NCI-H2107 (cell line): ENCODE results near the gene PRADC1.

Source experiments
- DNase-seq: peaks from one replicate; lab custom pipeline; 2025; lab: John Stamatoyannopoulos, UW

Gene PRADC1

DNA sequence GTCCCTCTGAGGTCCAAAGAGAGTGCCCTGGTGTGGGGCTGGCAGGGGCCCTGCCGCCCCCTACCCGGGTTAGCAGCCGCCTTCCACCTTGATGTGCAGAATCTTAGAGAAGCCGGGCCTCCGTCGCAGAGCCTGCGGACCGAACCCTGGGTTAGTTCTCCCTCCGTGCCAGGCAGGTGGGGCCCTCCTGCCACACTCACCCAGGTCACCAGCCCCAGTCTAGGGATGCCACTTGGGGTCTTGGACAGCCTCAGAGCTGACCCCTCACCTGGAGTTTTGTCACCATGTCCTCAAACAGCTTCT, 25.8 kb upstream of the PRADC1 start:
- DNase-seq = no peak

DNA sequence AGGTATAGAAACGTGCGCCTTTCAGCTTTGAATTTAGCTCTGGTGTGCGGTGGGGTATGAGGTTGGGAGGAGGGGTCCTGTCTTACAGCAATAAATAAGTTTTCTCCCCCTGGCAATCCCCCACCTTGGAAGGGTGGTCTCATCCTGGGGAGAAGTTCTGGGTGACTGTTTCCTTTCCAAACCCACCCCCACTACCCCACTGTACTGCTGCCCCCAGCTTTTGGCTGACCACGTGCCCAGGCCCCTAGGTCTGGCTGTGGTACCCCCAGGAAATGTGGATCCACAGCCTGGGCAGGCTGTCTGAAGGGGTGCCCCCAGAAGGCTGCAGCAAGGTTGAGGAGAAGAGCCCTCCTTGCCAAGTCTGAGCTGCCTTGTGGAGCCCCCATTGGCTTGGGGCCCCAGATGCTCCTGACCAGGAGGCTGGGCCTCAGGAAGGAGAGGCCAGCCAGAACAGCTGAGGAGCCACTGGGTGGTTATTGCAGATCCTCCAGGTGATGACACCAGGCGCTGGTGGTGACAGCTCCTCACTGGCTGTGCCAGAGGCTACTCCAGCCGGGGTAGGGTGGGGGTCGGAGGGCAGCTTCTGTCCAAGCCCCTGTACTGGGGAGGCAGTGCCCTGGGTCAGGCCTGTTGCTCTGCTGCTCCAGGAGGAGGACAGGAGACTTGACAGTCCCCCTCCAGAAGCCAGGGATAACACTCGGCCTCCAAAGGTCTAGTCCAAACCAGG, 25.3 kb upstream of the PRADC1 start:
- DNase-seq = no peak

DNA sequence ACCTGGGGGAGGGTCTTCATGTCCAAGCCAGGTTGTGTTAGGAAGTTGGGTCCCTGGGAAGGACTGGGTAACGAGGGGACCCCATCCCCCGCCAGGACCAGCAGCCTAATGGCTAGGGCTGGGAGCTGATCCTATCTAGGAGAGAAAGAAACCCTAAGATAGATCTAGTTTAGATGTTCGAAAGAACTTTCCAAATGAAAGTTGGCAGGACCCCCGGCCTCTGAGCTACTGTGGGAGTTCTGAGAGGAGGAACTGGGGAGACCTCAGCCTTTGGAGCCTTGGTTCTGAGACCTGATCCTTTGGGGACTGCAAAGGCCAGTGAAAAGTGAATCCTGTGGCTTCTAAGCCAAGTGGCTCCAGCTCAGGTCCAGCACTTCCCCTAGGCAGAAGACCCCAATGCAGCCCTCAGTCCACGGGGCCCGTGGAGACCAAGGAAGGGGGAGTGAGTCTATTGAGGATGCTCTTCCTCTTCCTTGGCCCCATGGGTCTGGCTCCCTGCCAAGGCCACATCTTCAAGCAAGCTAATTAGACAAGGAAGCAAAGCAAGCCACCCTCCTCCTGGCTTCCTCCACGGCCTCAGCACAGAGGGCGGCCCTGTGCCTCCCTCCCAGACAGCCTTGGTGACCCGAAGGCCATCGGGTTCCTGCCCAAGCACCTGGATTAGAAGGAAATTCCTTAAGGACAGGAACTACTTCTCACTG, 24.5 kb upstream of the PRADC1 start:
- DNase-seq = no peak

GRCh38 chr2:73257021-73257420, 24.0 kb upstream of the PRADC1 start:
- no peak for DNase-seq

GRCh38 chr2:73256618-73256922, 23.5 kb upstream of the PRADC1 start:
- DNase-seq = no peak

DNA sequence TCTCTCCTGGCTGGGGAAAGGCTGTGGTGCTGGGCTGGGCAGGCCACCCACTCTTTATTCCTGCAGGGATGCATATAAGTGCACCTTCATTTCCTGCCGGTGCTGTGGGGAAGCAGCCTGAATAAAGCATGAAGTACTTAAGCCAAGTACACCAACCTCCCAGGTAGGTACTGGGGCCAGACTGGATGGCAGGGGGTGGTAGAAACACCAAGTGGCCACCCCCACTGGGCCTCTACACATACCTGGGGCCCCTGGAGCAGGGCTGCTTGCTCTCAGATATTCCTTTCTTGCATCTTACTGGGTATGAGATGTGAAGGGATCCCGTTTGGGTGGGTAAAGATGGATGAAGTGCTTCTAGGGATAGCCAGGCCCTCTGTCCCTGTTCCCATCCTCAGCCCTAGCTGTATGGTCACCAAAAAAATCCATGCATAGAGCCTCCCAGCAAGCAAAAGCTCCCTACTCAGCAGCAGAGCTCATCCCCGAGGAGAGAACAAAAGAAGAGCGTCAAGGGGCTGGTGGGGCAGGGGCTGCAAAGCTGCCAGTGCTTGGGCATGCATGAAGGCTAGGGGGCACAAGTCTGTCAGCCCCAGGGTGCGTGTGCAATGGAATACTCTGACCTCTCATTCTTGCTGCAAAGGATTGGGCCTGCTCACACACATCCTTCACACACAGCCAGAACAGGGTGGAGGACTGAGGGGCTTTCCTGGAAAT, 23.0 kb upstream of the PRADC1 start:
- no peak for DNase-seq

DNA sequence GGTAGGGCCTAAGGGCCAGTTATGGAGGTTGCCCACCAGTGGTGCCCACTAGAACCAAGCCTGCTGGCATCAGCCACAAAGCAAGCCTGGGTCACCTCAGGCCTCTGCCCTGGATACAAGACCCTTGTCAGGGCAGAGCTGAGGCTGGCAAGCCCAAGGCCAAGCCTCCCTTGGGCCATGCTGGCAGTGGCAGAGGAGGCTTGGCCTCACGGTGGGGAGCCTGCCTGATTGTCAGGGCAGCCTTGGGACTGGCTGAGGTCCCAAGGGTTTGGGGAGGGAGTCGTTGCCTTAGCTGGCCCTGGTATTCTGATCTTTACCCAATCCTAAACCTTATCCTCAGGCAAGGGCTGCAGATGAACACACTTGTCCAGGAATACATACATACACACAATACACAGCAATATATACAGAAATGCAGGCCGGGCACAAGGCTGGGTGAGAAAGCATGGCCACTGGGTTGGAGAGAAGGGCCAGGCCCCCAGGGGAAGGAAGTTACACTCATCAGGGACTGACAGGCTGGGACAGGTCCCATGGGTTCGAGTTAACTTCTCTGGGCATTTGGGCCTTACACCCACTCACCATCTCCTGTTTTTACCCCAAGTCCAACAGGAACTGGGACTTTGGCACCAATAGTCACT, 22.1 kb upstream of the PRADC1 start:
- DNase-seq = no peak

DNA sequence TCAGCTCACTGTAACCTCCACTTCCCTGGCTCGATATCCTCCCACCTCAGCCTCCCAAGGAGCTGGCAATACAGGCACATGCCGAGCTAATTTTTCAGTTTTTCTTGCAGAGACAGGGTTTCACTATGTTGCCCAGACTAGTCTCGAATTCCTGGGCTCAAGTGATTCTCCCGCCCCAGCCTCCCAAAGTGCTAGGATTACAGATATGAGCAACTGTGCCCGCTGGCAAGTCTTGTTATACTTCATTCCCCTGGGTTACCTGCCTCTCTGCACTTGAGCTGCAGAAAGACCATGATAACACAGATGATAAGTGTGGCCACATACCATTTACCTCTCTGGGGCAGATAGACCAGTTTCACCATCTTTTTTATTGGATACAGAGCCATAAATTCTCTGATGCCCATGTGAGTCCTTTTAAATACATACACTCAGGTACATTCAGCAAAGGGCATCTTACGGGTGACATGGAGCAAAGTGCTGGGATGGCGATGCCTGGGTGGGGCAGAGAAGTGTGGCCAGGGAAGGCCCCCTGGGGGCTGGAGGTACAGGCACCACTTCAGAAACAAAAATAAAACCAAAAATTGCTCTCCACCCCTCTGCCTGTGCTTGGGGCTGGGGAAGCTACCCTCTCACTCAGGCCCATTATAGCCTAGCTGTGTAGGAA, 21.4 kb upstream of the PRADC1 start:
- DNase-seq = no peak

- DNase-seq = no peak
Observed at GRCh38 chr2:73253901-73254300, 20.9 kb upstream of the PRADC1 start.

- no peak for DNase-seq
Observed at GRCh38 chr2:73253400-73253799, 20.4 kb upstream of the PRADC1 start.

GRCh38 chr2:73252238-73253027, 19.4 kb upstream of the PRADC1 start:
- no peak for DNase-seq

DNA sequence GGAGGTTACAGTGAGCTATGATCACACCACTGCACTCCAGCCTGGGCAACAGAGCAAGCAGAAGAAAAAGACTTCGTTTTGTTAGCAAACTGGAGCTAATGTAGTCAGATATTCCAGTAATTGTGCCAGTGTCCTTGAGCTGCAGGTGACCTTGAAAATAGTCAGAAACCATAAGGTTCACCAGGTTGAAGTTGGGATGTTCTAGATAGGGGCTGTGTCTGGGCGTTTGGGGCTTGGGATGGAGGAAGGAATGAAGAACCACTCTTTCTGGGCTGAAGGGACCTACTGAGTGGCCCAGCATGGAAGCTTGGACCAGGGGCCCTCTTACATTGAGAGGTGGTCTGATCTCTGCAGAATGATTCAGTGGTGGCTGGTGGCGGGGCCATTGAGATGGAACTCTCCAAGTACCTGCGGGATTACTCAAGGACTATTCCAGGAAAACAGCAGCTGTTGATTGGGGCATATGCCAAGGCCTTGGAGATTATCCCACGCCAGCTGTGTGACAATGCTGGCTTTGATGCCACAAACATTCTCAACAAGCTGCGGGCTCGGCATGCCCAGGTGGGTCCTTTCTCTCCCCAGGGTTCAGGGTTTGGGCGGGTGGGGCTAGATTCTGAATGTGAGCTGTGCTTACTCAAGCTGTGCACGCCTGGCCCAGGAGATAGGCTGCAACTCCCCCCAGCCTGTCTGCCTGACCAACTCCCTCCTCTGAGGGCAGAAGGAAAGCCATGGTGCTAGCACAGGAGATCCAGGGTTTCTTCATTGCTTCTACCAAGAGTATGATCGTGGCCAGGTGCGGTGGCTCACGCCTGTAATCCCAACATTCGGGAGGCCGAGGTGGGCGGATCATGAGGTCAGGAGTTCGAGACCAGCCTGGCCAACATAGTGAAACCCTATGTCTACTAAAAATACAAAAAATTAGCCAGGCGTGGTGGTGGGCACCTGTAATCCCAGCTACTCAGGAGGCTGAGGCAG, 18.1 kb upstream of the PRADC1 start:
- DNase-seq = no peak

DNA sequence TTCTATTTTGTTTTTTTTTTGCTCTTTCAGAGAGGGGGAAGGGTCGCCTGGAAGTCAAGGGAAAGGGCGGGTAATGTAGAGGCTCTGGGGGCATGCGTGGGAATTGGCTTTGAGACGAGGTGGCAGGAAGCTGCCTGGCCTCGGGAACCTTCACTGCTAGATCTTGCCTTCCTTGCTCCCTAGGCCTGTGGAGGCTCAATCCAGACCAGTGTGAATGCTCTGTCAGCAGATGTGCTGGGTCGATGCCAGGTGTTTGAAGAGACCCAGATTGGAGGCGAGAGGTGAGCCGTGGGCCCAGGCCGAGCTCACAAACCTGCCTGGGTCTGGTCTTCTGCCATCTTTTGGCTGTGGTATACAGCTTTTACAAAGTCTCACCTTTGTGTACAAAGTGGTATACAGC, 16.6 kb upstream of the PRADC1 start:
- DNase-seq = no peak

DNA sequence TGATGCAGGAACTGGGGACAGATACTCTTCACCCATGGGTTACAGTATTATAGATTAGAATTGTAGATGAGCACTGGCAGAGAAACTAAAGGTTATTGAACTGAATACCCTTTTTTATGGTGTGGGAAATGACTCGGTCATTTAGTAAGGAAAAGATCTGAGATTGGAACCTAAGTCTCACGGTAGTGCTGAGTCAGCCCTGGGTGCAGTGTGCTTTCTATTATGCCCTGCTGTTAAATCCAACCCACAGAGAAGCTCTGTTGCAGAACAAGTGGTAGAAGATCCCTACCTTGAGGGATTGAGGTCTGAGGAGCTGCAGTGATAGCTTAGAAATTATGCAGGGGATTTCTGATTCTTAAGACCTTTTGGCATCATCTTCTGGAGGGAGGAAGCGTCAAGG, 13.8 kb upstream of the PRADC1 start:
- no peak for DNase-seq

DNA sequence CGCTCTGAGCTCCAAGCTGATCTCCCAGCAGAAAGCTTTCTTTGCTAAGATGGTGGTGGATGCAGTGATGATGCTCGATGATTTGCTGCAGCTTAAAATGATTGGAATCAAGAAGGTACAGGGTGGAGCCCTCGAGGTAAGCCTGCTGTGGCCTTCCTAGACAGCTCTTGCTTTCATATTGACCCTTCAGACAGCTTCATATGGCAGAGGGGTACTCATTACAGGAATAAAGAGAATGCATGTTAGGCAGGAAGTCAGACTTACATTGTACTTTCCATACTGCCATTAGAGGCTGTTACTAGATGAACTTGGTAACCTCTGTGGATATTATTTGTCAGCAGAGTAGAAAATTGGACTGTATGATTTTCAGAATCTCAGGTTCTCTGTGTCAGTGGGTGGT, 11.5 kb upstream of the PRADC1 start:
- no peak for DNase-seq

GRCh38 chr2:73243884-73244570, 11.0 kb upstream of the PRADC1 start:
- no peak for DNase-seq

- no peak for DNase-seq
Observed at GRCh38 chr2:73239776-73240175, 6.7 kb upstream of the PRADC1 start.

DNA sequence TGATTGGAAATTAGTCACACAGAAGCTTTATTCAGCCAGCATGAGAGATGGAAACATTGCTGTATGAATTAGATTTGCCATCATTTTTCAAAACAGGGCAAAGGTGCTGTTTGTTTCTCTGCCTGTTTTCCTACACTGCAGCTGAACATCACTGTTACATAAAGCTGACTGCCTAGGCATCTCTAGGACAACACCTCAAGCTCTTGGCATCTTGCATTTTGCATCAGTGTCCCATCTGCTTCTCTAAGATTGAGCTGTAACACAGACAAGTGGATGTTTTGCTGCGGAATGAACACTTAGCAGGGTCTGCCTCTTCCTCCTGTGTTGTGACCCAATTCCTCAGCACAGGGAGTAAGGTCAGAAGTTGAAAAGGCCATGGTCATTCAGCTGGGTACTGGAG, 5.9 kb upstream of the PRADC1 start:
- no peak for DNase-seq

- no peak for DNase-seq
Observed at GRCh38 chr2:73238149-73238548, 5.1 kb upstream of the PRADC1 start.

- no peak for DNase-seq
Observed at GRCh38 chr2:73237168-73237567, 4.1 kb upstream of the PRADC1 start.
